HepG2 (cell line): ENCODE results near the gene CBY1. TPM values are rescaled to one million over a fixed set of nuclear protein-coding genes. Genes with fewer than 3 reads are reported as not detected.
A peak's percentile ranks its signal among the peaks of the same experiment; 100 is the strongest.

ENCODE experiments used
- ETV5 ChIP-seq: IDR thresholded peaks from 2 replicates; pipeline ENCODE4 v1.6.1; 2018; ENCODE audit warnings: missing biosample characterization, missing genetic modification reagents, inconsistent platforms, borderline replicate concordance
- NR2F6 ChIP-seq, 2 experiments: IDR thresholded peaks; 2 replicates each; pipeline ENCODE4 v1.6.1; 2016; ENCODE audit warnings: antibody characterized with exemption in 1 of 2, mild to moderate bottlenecking in 1 of 2
- POLR2A ChIP-seq, 2 experiments: IDR thresholded peaks; 2 replicates each; pipeline ENCODE4 v1.6.1; 2011; ENCODE audit warnings: low read depth in 2 of 2, low read length in 2 of 2, mild to moderate bottlenecking in 1 of 2, moderate library complexity in 1 of 2; ENCODE audit not compliant: insufficient read depth in 1 of 2
- SAP130 ChIP-seq: IDR thresholded peaks from 2 replicates; pipeline ENCODE4 v1.6.1; 2016; ENCODE audit warnings: low read depth
- SATB2 ChIP-seq: sonication (generic); formaldehyde crosslinking; IDR thresholded peaks from 2 replicates; pipeline ENCODE4 v1.5.0; 2020; ENCODE audit warnings: missing genetic modification reagents
- YY1 ChIP-seq: IDR thresholded peaks from 2 replicates; pipeline ENCODE4 v1.6.1; 2011; ENCODE audit warnings: low read length, low read depth, moderate library complexity, mild to moderate bottlenecking; ENCODE audit not compliant: insufficient read depth, insufficient replicate concordance
- ZNF263 ChIP-seq: sonication (generic); formaldehyde crosslinking; IDR thresholded peaks from 2 replicates; pipeline ENCODE4 v1.4.0; 2020; ENCODE audit warnings: missing genetic modification reagents
- ZNF709 ChIP-seq: sonication (generic); formaldehyde crosslinking; IDR thresholded peaks from 2 replicates; pipeline ENCODE4 v1.5.0; 2020; ENCODE audit warnings: mild to moderate bottlenecking, missing genetic modification reagents
- ZNF766 ChIP-seq: sonication (generic); formaldehyde crosslinking; IDR thresholded peaks from 2 replicates; pipeline ENCODE4 v1.5.0; 2020; ENCODE audit warnings: missing genetic modification reagents, borderline replicate concordance
- polyA plus RNA-seq, 8 experiments: library from polyadenylated mRNA; depleted of rRNA in 3 of 8; stranded (reverse) in 7 of 8; unstranded in 1 of 8; fragments of >200 nt; fragmentation: Illumina TruSeq in 4 of 8; extraction: Trizol in 4 of 8; gene quantifications; 2 replicates each; pipeline versions ENCODE4 v1.2.1 to v1.2.3, GENCODE V29; 2011 to 2016; ENCODE audit warnings: low read depth in 4 of 8, missing spikeins in 1 of 8, mixed read lengths in 1 of 8; ENCODE audit not compliant: insufficient read depth in 1 of 8
- total RNA-seq, 5 experiments: library from RNA; depleted of rRNA; stranded (reverse); fragments of >200 nt; fragmentation: Illumina TruSeq; extraction: Trizol; gene quantifications; 2 replicates each; pipeline ENCODE4 v1.2.3, GENCODE V29; 2016; ENCODE audit warnings: low read depth in 1 of 5
- TF ChIP-seq, protein P1 (sequence below): sonication (generic); formaldehyde crosslinking; IDR thresholded peaks from 2 replicates; pipeline ENCODE4 v1.5.0; 2020; ENCODE audit warnings: missing genetic modification reagents
- TF ChIP-seq, protein P2 (sequence below): sonication (generic); formaldehyde crosslinking; IDR thresholded peaks from 2 replicates; pipeline ENCODE4 v1.8.0; 2022; ENCODE audit warnings: low read depth, missing genetic modification reagents
- TF ChIP-seq, protein P3 (sequence below): sonication (generic); IDR thresholded peaks from 2 replicates; pipeline ENCODE4 v1.6.1; 2016; ENCODE audit warnings: low read depth, borderline replicate concordance
- TF ChIP-seq, protein P4 (sequence below): sonication (generic); formaldehyde crosslinking; IDR thresholded peaks from 2 replicates; pipeline ENCODE4 v1.4.0; 2020; ENCODE audit warnings: missing genetic modification reagents

The CBY1 gene
- total and polyA plus RNA-seq, 2 of the 13 experiments (the other 11 are each of a cell fraction or from before 2014, with no cell fraction given) = 19.7 to 20.3 TPM

DNA sequence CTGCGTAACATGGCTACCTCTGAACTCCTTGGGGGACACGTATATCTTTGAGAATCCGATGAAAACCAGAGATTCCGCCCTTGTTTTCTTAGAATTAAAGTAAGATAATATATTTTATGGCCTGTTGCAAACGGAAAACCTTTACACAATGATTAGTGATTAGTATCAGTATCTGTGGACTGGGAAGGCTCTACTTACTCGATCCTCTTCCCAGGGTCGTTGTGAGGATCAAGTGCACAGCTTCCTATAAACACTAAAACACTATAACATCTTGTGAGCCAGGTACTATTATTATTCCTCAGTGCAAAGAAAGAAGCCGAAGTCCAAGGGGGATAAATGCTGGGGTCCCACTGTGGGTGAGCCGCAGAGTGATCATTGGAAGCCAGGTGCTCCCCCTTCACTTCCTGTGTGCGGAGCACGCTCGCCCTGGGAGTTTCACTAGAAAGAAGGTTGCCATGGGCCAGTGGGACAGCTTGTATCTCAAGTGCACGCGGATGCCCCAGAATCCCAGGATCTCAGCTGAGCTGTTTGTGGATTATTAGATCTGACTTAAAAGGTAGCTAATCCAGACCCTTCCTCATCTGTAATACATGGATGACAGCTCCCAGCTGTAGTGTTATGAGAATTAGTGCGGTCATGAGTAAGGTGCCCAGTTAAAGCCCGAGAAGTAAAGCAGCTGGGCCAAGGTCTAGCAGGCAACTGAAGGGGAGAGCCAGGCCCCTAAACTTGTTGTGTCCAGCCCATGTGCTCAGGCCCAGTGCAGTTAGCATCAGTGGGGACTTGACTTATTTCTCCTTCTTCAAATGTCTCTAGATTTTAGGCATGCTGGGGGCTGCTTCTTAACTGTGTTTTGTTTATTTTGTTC is 839 bp downstream of the CBY1 start (continued):
- TF ChIP-seq POLR2A (IDR thresholded peaks at IDR 0.05; ENCODE audit: insufficient read depth in 1 of 2, low read depth in 2 of 2, low read length in 2 of 2) (0 out of 4 replicates have a peak, but pooled peaks of 1 of the 2 experiments have one; percentile 23), YY1 (no peak), ZNF766 (CRISPR knock-in tag) (0 out of 2 replicates have a peak, but pooled peaks have one; percentile 17), ZNF709 (CRISPR knock-in tag) (0 out of 2 replicates have a peak, but pooled peaks have one; percentile 15), SATB2 (CRISPR knock-in tag) (0 out of 2 replicates have a peak, but pooled peaks have one; percentile 15), NR2F6 (IDR thresholded peaks at IDR 0.05) (no peak), NR2F6 (CRISPR knock-in tag; IDR thresholded peaks at IDR 0.05) (0 out of 2 replicates have a peak, but pooled peaks have one; percentile 13), ZNF263 (CRISPR knock-in tag) (peak; percentile 97), SAP130 (CRISPR knock-in tag) (peak; percentile 58), ETV5 (CRISPR knock-in tag) (peak; percentile 46; the same call in 1 of the 2 replicates)
- TF ChIP-seq, protein P1, sequence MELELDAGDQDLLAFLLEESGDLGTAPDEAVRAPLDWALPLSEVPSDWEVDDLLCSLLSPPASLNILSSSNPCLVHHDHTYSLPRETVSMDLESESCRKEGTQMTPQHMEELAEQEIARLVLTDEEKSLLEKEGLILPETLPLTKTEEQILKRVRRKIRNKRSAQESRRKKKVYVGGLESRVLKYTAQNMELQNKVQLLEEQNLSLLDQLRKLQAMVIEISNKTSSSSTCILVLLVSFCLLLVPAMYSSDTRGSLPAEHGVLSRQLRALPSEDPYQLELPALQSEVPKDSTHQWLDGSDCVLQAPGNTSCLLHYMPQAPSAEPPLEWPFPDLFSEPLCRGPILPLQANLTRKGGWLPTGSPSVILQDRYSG = no peak
- TF ChIP-seq, protein P2, sequence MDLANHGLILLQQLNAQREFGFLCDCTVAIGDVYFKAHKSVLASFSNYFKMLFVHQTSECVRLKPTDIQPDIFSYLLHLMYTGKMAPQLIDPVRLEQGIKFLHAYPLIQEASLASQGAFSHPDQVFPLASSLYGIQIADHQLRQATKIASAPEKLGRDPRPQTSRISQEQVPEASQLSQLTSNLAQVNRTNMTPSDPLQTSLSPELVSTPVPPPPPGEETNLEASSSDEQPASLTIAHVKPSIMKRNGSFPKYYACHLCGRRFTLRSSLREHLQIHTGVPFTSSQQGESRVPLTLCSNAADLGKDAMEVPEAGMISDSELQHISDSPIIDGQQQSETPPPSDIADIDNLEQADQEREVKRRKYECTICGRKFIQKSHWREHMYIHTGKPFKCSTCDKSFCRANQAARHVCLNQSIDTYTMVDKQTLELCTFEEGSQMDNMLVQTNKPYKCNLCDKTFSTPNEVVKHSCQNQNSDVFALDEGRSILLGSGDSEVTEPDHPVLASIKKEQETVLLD (CRISPR knock-in tag) = 0 out of 2 replicates have a peak, but pooled peaks have one; percentile 32
- TF ChIP-seq, protein P3, sequence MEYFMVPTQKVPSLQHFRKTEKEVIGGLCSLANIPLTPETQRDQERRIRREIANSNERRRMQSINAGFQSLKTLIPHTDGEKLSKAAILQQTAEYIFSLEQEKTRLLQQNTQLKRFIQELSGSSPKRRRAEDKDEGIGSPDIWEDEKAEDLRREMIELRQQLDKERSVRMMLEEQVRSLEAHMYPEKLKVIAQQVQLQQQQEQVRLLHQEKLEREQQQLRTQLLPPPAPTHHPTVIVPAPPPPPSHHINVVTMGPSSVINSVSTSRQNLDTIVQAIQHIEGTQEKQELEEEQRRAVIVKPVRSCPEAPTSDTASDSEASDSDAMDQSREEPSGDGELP = 0 out of 2 replicates have a peak, but pooled peaks have one; percentile 39
- TF ChIP-seq, protein P4, sequence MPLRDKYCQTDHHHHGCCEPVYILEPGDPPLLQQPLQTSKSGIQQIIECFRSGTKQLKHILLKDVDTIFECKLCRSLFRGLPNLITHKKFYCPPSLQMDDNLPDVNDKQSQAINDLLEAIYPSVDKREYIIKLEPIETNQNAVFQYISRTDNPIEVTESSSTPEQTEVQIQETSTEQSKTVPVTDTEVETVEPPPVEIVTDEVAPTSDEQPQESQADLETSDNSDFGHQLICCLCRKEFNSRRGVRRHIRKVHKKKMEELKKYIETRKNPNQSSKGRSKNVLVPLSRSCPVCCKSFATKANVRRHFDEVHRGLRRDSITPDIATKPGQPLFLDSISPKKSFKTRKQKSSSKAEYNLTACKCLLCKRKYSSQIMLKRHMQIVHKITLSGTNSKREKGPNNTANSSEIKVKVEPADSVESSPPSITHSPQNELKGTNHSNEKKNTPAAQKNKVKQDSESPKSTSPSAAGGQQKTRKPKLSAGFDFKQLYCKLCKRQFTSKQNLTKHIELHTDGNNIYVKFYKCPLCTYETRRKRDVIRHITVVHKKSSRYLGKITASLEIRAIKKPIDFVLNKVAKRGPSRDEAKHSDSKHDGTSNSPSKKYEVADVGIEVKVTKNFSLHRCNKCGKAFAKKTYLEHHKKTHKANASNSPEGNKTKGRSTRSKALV (CRISPR knock-in tag) = 0 out of 2 replicates have a peak, but pooled peaks have one; percentile 47
